Midbrain (tissue), 1 donor: ENCODE measurements around the gene EPHB1.

ENCODE experiments used
- DNase-seq: peaks from one replicate; lab custom pipeline; 2025; lab: John Stamatoyannopoulos, UW

Gene EPHB1

GRCh38 chr3:134794950-134795745 is at the start of gene EPHB1:
Gene EPHB1, plus strand, starts transcription at chr3:134795260.
- peak; percentile 80 for DNase-seq

- DNase-seq: no peak
Observed at GRCh38 chr3:134748698-134749097, 46.4 kb upstream of the EPHB1 start.

- no peak for DNase-seq
Observed at GRCh38 chr3:134749174-134749573, 45.9 kb upstream of the EPHB1 start.

GRCh38 chr3:134749802-134750553 is 45.1 kb upstream of the EPHB1 start:
- no peak for DNase-seq

GRCh38 chr3:134751831-134752230 is 43.2 kb upstream of the EPHB1 start:
- no peak for DNase-seq

GRCh38 chr3:134752761-134753461 is 42.1 kb upstream of the EPHB1 start:
- DNase-seq: no peak

- no peak for DNase-seq
Observed at GRCh38 chr3:134753999-134754742, 40.9 kb upstream of the EPHB1 start.

GRCh38 chr3:134754768-134755559 is 40.1 kb upstream of the EPHB1 start:
- DNase-seq: no peak

- no peak for DNase-seq
Observed at GRCh38 chr3:134755821-134756220, 39.2 kb upstream of the EPHB1 start.

- no peak for DNase-seq
Observed at GRCh38 chr3:134757549-134758069, 37.5 kb upstream of the EPHB1 start.

- DNase-seq: no peak
Observed at GRCh38 chr3:134761213-134761612, 33.8 kb upstream of the EPHB1 start.

GRCh38 chr3:134762016-134762415 is 33.0 kb upstream of the EPHB1 start:
- no peak for DNase-seq

- no peak for DNase-seq
Observed at GRCh38 chr3:134765468-134765867, 29.6 kb upstream of the EPHB1 start.

GRCh38 chr3:134766290-134766689 is 28.8 kb upstream of the EPHB1 start:
- DNase-seq: no peak

- no peak for DNase-seq
Observed at GRCh38 chr3:134768116-134768515, 26.9 kb upstream of the EPHB1 start.

GRCh38 chr3:134768837-134769236 is 26.2 kb upstream of the EPHB1 start:
- no peak for DNase-seq

GRCh38 chr3:134769287-134769868 is 25.7 kb upstream of the EPHB1 start:
- DNase-seq: no peak

GRCh38 chr3:134772011-134772410 is 23.0 kb upstream of the EPHB1 start:
- no peak for DNase-seq

GRCh38 chr3:134772591-134772990 is 22.5 kb upstream of the EPHB1 start:
- no peak for DNase-seq

- DNase-seq: no peak
Observed at GRCh38 chr3:134775831-134776230, 19.2 kb upstream of the EPHB1 start.

- no peak for DNase-seq
Observed at GRCh38 chr3:134776518-134776917, 18.5 kb upstream of the EPHB1 start.
